Body of pancreas (tissue), 4 donors: Measurements from ENCODE around the gene TRAF3.

Experiments
- POLR2A ChIP-seq, 3 donors: fragments of 450-650 bp; IDR thresholded peaks; one replicate each; pipeline ENCODE4 v1.6.1; 2016; ENCODE audit warnings: antibody characterized with exemption in 3 of 3, mild to moderate bottlenecking in 2 of 3
- TF ChIP-seq, protein P1 (sequence below), 7 experiments: fragments of 450-650 bp in 4 of 7; fragments of 200-600 bp in 3 of 7; sonication (generic) in 3 of 7; IDR thresholded peaks; one replicate each; pipeline ENCODE4 v1.5.1; 2016 to 2019; ENCODE audit warnings: antibody characterized with exemption in 7 of 7

DNA sequence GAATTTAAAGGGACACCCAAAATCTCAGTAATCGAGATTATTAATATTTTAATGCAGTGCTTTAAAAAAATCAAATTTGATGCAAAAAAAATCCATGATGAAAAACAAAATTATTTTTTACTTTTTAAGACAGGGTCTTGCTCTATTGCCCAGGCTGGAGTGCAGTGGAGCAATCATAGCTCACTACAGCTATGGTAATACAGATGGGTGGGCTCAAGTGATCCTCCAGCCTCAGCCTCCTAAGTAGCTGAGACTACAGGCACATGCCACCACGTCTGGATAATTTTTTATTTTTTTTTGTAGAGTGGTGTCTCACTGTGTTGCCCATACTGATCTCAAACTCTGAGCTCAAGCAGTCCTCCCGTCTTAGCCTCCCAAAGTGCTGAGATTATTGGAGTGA, 62.9 kb downstream of the TRAF3 start:
- TF ChIP-seq, protein P1, sequence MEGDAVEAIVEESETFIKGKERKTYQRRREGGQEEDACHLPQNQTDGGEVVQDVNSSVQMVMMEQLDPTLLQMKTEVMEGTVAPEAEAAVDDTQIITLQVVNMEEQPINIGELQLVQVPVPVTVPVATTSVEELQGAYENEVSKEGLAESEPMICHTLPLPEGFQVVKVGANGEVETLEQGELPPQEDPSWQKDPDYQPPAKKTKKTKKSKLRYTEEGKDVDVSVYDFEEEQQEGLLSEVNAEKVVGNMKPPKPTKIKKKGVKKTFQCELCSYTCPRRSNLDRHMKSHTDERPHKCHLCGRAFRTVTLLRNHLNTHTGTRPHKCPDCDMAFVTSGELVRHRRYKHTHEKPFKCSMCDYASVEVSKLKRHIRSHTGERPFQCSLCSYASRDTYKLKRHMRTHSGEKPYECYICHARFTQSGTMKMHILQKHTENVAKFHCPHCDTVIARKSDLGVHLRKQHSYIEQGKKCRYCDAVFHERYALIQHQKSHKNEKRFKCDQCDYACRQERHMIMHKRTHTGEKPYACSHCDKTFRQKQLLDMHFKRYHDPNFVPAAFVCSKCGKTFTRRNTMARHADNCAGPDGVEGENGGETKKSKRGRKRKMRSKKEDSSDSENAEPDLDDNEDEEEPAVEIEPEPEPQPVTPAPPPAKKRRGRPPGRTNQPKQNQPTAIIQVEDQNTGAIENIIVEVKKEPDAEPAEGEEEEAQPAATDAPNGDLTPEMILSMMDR (IDR thresholded peaks at IDR 0.05) = no peak
- TF ChIP-seq POLR2A (IDR thresholded peaks at IDR 0.05) = no peak
